IPS DF 4.7 (cell line): Measurements from ENCODE around the gene FAM131A.

Experiments
- DNase-seq: peaks from one replicate; pipeline ENCODE4 v3.0.0-alpha.2; 2013; ENCODE audit warnings: low spot score; ENCODE audit errors: extremely low read depth

Gene FAM131A

GRCh38 chr3:184354754-184355153 lies 17.4 kb downstream of the FAM131A start:
- DNase-seq: no peak

- no peak for DNase-seq
Observed at GRCh38 chr3:184355261-184356040, 18.1 kb downstream of the FAM131A start.

GRCh38 chr3:184357248-184358123 lies 20.1 kb downstream of the FAM131A start:
- no peak for DNase-seq

GRCh38 chr3:184358124-184358767 lies 20.8 kb downstream of the FAM131A start:
- DNase-seq: no peak

- DNase-seq: no peak
Observed at GRCh38 chr3:184358921-184359350, 21.5 kb downstream of the FAM131A start.

GRCh38 chr3:184359610-184360009 lies 22.2 kb downstream of the FAM131A start:
- no peak for DNase-seq

- DNase-seq: no peak
Observed at GRCh38 chr3:184360070-184360928, 22.9 kb downstream of the FAM131A start.

- no peak for DNase-seq
Observed at GRCh38 chr3:184360929-184361531, 23.6 kb downstream of the FAM131A start.

- no peak for DNase-seq
Observed at GRCh38 chr3:184361532-184361931, 24.1 kb downstream of the FAM131A start, which contains the start of the genes CLCN2 and POLR2H. CLCN2 (minus strand) TSS chr3:184361605; CDS start chr3:184361479, 126 bp downstream. POLR2H (plus strand) TSS chr3:184361710; CDS start chr3:184363493, 1,783 bp downstream.

GRCh38 chr3:184361932-184362667 lies 24.7 kb downstream of the FAM131A start:
- DNase-seq: no peak

- peak; percentile 91 for DNase-seq
Observed at GRCh38 chr3:184362668-184363546, 25.5 kb downstream of the FAM131A start.

GRCh38 chr3:184366619-184367289 lies 29.4 kb downstream of the FAM131A start:
- DNase-seq: no peak

- DNase-seq: no peak
Observed at GRCh38 chr3:184368116-184368515, 30.7 kb downstream of the FAM131A start.

GRCh38 chr3:184368586-184369183 lies 31.3 kb downstream of the FAM131A start:
- no peak for DNase-seq

- peak; percentile 74 for DNase-seq
Observed at GRCh38 chr3:184371570-184372018, 34.2 kb downstream of the FAM131A start.

- no peak for DNase-seq
Observed at GRCh38 chr3:184372296-184372821, 35.0 kb downstream of the FAM131A start.

- DNase-seq: no peak
Observed at GRCh38 chr3:184372911-184373310, 35.5 kb downstream of the FAM131A start.
